ENCODE measurements around the gene SPON2. TPM values are rescaled to one million over a fixed set of nuclear protein-coding genes. Genes with fewer than 3 reads are reported as not detected.

The SPON2 gene
- total RNA-seq, 1 experiment from 2014 or later: 2.3 TPM

GRCh38 chr4:1133033-1133432 is 39.4 kb downstream of the SPON2 start:
- Histone ChIP-seq H4K91ac (ENCODE audit: insufficient read length, low read depth, low read length) (no peak overlapping the region), H3K14ac (ENCODE audit: insufficient read depth, low read length) (no peak overlapping the region), H3K56ac (ENCODE audit: insufficient read length, low read depth, low read length) (no peak overlapping the region), H2AFZ (ENCODE audit: low read length) (no peak overlapping the region), H3K4ac (ENCODE audit: low read depth, low read length) (no peak overlapping the region), H3T11ph (ENCODE audit: low read length) (no peak overlapping the region), H2BK20ac (ENCODE audit: low read depth, low read length, poor library complexity, severe bottlenecking) (no peak overlapping the region), H3K4me1 (ENCODE audit: insufficient read depth, low read length) (no peaks in the 10 kb centered on the region), H3K23me2 (ENCODE audit: insufficient read length, low read depth, low read length, poor library complexity, severe bottlenecking) (no peaks in the 10 kb centered on the region), H4K8ac (replicated peaks; ENCODE audit: insufficient read length, low read depth, low read length) (no peak overlapping the region), H3K79me1 (ENCODE audit: insufficient read depth, low read depth, low read length, poor library complexity, severe bottlenecking) (no peaks in the 10 kb centered on the region), H3K79me2 (ENCODE audit: insufficient read depth, low read length) (no peaks in the 10 kb centered on the region), H3K27ac (ENCODE audit: insufficient read length, low read depth, low read length) (no peak overlapping the region), H3K9ac (ENCODE audit: extremely low read depth, insufficient read length, low read length) (no peak overlapping the region), H2AK5ac (ENCODE audit: insufficient read length, low read length) (no peak overlapping the region), H2BK12ac (ENCODE audit: insufficient read length, low read depth, low read length) (no peak overlapping the region), H3K27me3 (ENCODE audit: insufficient read depth, low read length) (no peaks in the 10 kb centered on the region), H4K5ac (ENCODE audit: insufficient read length, low read depth, low read length) (no peak overlapping the region), H2BK5ac (ENCODE audit: insufficient read length, low read length) (no peak overlapping the region), H3K4me2 (ENCODE audit: insufficient read depth, insufficient read length, low read length) (no peak overlapping the region), H3K23ac (ENCODE audit: insufficient read length, low read depth, low read length) (no peak overlapping the region), H2BK15ac (ENCODE audit: low read depth, low read length) (no peak overlapping the region), H2BK120ac (ENCODE audit: low read depth, low read length, poor library complexity, severe bottlenecking) (no peak overlapping the region), H3K18ac (ENCODE audit: insufficient read length, low read depth, low read length) (no peak overlapping the region), H3K9me3 (ENCODE audit: control insufficient read depth, low read depth, low read length) (no peaks in the 10 kb centered on the region), H4K20me1 (ENCODE audit: control insufficient read depth, insufficient read depth, insufficient read length) (no peaks in the 10 kb centered on the region)
- DNase-seq: no peak
- H3K9me3 Mint-ChIP-seq: no peaks in the 10 kb centered on the region; a peak in 1 of 5 replicates
- no peaks in the 10 kb centered on the region for H3K36me3 Mint-ChIP-seq (ENCODE audit: insufficient read depth in 1 of 3, low read depth in 3 of 3)
- no peak overlapping the region for H3K4me3 Mint-ChIP-seq
- H3K27ac Mint-ChIP-seq: no peak overlapping the region
- no CpG with 5 or more reads among the region's 8 CpGs for WGBS (ENCODE audit: extremely low coverage, insufficient read length, low lambda C conversion rate)
- no peaks in the 10 kb centered on the region for H3K4me1 Mint-ChIP-seq
- TF ChIP-seq CTCF (conservative IDR thresholded peaks at IDR 0.05): no peak
- peaks cover 24% of the 10 kb centered on the region for H3K27me3 Mint-ChIP-seq (ENCODE audit: low read depth)

Measured in H9 (cell line).